H1 (cell line): ENCODE measurements around the gene CRISPLD2.

Source experiments
- CREB1 ChIP-seq: IDR thresholded peaks from 2 replicates; pipeline ENCODE4 v1.6.1; 2012; ENCODE audit warnings: inconsistent platforms
- HDAC6 ChIP-seq: IDR thresholded peaks from one replicate; pipeline ENCODE4 v1.7.1; 2012; ENCODE audit warnings: low read depth, mild to moderate bottlenecking, inconsistent platforms, low read length, moderate library complexity
- SIRT6 ChIP-seq: IDR thresholded peaks from one replicate; pipeline ENCODE4 v1.7.1; 2012; ENCODE audit warnings: low read length, inconsistent platforms
- TAF1 ChIP-seq: IDR thresholded peaks from 2 replicates; pipeline ENCODE4 v1.6.1; 2011; ENCODE audit warnings: mild to moderate bottlenecking, low read depth, low read length
- TBP ChIP-seq: IDR thresholded peaks from 2 replicates; pipeline ENCODE4 v1.6.1; 2011; ENCODE audit warnings: low read depth, low read length, improper control_type of control experiment
- TF ChIP-seq, protein P1 (sequence below), 3 experiments: IDR thresholded peaks; 1 replicate in 2 of 3; 2 replicates in 1 of 3; pipeline versions ENCODE4 v1.5.1 to v1.6.1; 2011; ENCODE audit warnings: low read length in 3 of 3, mild to moderate bottlenecking in 3 of 3, inconsistent platforms in 2 of 3, low read depth in 1 of 3, moderate library complexity in 1 of 3; ENCODE audit not compliant: insufficient read depth in 1 of 3; ENCODE audit errors: control extremely low read depth in 1 of 3

DNA sequence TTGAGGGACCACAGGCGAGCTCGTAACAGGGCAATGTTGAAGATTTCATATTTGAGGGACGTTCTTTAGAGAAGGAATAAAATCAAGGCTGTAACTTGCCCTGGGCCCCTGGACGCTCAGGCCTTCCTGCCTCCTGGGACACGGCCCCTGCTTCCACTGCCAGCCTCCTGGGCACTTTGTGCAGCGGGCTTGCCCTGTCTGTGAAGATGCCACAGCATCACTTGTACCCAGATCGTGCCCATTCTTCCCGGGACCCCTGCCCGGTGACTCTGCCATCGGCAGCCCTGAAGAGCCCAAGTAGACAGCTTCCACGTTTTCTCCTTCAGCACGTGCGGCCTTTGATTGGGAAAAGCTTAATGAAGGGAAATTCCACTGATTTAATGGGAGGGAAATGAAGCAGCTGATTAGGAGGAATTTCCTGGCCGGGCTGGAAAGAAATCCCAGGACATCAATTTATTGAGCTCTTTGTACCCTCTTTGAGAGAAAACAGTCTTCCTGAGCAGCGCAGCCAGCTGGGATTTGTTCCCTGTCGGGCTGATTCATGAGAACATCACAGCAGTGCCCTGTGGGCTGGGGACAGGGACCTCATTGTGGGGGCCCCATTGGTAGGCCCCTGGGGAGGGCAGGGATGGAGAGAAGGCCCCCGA lies 71.5 kb downstream of the CRISPLD2 start:
- no peak for TF ChIP-seq CREB1
- TF ChIP-seq, protein P1, sequence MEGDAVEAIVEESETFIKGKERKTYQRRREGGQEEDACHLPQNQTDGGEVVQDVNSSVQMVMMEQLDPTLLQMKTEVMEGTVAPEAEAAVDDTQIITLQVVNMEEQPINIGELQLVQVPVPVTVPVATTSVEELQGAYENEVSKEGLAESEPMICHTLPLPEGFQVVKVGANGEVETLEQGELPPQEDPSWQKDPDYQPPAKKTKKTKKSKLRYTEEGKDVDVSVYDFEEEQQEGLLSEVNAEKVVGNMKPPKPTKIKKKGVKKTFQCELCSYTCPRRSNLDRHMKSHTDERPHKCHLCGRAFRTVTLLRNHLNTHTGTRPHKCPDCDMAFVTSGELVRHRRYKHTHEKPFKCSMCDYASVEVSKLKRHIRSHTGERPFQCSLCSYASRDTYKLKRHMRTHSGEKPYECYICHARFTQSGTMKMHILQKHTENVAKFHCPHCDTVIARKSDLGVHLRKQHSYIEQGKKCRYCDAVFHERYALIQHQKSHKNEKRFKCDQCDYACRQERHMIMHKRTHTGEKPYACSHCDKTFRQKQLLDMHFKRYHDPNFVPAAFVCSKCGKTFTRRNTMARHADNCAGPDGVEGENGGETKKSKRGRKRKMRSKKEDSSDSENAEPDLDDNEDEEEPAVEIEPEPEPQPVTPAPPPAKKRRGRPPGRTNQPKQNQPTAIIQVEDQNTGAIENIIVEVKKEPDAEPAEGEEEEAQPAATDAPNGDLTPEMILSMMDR (IDR thresholded peaks at IDR 0.05; ENCODE audit: control extremely low read depth in 1 of 3, insufficient read depth in 1 of 3, low read depth in 1 of 3, low read length in 3 of 3): no peak
- TF ChIP-seq SIRT6: no peak
- no peak for TF ChIP-seq HDAC6
- TF ChIP-seq TBP: no peak
- no peak for TF ChIP-seq TAF1
